ENCODE measurements around the gene TFDP1.
A peak's percentile ranks its signal among the peaks of the same experiment; 100 is the strongest.
"Not testable (repeated sequence)": the region's sequence is repeated elsewhere in the genome, so short reads cannot be mapped to it uniquely, and the experiment has no call there.

The TFDP1 gene

GRCh38 chr13:113609616-113610015, 25.1 kb downstream of the TFDP1 start:
- DNase-seq (ENCODE audit: low read depth in 1 of 2, low spot score in 1 of 2), result no peak
- no peak for TF ChIP-seq JUND (IDR thresholded peaks at IDR 0.05; ENCODE audit: low read depth)
- in situ Hi-C loops (cut with HindIII; ENCODE audit: low pct_unique_long_range_greater_than_20kb, low sequenced_read_pairs), result no loop called here

- in situ Hi-C loops (cut with HindIII; ENCODE audit: low pct_unique_long_range_greater_than_20kb, low sequenced_read_pairs), result no loop called here
- DNase-seq (ENCODE audit: low read depth in 1 of 2, low spot score in 1 of 2), result no peak
Measured at GRCh38 chr13:113610266-113610665, 25.7 kb downstream of the TFDP1 start.

DNA sequence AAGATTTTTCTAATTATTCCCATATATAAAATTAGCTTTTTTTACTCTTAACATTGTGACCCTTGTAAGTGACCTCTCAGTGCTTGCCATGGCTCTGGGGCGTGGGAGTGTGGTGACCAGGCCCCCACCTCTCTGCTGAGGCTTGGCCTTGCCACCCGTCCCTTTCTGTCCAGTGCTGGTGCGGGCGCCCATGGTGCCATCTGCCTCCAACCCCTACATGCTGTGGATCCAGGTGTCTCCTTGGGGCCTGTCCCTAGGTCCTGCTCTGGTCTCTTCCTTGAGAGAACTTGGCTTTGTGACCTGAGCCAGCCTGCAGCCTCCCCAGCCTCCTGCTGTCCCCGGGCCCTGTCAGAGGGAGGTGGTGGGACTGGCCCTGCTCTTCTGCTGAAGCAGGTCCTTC, 27.4 kb downstream of the TFDP1 start:
- TF ChIP-seq JUND (IDR thresholded peaks at IDR 0.05; ENCODE audit: low read depth), result no peak
- in situ Hi-C loops (cut with HindIII; ENCODE audit: low pct_unique_long_range_greater_than_20kb, low sequenced_read_pairs), result no loop called here
- no peak for DNase-seq (ENCODE audit: low read depth in 1 of 2, low spot score in 1 of 2)

More at GRCh38 chr13:113610266-113610665, 25.7 kb downstream of the TFDP1 start:
- no peak for TF ChIP-seq JUND (IDR thresholded peaks at IDR 0.05; ENCODE audit: low read depth)

DNA sequence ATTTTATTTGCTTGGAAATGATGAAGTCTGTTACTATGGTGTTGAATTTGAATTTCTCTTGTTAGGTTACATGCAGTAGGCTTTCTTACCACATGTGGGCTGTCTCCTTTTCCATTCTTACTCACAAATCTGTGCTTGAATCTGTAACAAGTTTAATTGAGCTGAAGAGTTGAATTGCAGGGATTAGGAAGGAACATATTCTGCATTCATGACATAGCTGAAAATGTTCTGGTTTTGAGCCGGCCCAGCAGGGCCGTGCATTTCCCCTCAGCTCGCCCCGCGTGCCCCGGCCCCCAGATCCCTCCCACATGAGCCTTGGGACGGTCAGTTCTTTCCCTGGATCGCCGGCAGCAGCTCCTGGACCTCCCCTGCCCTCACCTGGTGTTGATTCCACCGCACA, 28.1 kb downstream of the TFDP1 start:
- no peak for DNase-seq (ENCODE audit: low read depth in 1 of 2, low spot score in 1 of 2)
- no peak for TF ChIP-seq JUND (IDR thresholded peaks at IDR 0.05; ENCODE audit: low read depth)
- in situ Hi-C loops (cut with HindIII; ENCODE audit: low pct_unique_long_range_greater_than_20kb, low sequenced_read_pairs), result no loop called here

- no peak for TF ChIP-seq JUND (IDR thresholded peaks at IDR 0.05; ENCODE audit: low read depth)
- DNase-seq (ENCODE audit: low read depth in 1 of 2, low spot score in 1 of 2), result no peak
- in situ Hi-C loops (cut with HindIII; ENCODE audit: low pct_unique_long_range_greater_than_20kb, low sequenced_read_pairs), result no loop called here
Measured at GRCh38 chr13:113613789-113614379, 29.3 kb downstream of the TFDP1 start.

- TF ChIP-seq JUND (IDR thresholded peaks at IDR 0.05; ENCODE audit: low read depth), result no peak
- in situ Hi-C loops (cut with HindIII; ENCODE audit: low pct_unique_long_range_greater_than_20kb, low sequenced_read_pairs), result no loop called here
- DNase-seq (ENCODE audit: low read depth in 1 of 2, low spot score in 1 of 2), result no peak
Measured at GRCh38 chr13:113616281-113616906, 31.8 kb downstream of the TFDP1 start.

DNA sequence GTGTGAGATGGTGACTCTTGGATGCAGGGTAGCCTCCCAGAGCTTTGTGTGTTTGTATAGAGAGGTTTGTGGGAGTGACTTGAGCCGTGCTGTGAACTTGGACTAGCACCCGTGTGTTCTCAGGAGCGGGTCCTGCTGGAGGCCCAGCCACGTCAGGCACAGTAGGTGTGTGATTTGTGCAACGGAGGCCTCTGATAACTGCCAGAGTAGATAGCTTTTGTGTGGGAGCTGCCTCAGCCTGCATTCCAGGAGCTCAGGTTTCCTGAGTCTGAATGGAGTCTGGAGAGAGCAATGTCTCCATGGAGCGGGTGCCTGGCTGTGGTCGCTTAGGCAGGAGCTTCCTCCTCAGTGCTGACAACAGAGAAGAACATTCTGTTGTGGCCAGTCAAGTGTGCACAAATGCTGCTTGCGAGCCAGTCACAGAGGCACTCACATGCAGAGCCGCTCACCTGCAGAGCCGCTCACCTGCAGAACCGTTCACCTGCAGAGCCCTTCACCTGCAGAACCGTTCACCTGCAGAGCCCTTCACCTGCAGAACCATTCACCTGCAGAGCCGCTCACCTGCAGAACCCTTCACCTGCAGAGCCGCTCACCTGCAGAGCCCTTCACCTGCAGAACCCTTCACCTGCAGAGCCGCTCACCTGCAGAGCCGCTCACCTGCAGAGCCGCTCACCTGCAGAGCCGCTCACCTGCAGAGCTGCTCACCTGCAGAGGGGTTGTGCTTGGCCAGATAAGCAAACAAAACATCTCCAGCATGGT, 32.6 kb downstream of the TFDP1 start:
- TF ChIP-seq JUND (IDR thresholded peaks at IDR 0.05; ENCODE audit: low read depth), result no peak
- no peak for DNase-seq (ENCODE audit: low read depth in 1 of 2, low spot score in 1 of 2)
- in situ Hi-C loops (cut with HindIII; ENCODE audit: low pct_unique_long_range_greater_than_20kb, low sequenced_read_pairs), result no loop called here

GRCh38 chr13:113617961-113618360, 33.4 kb downstream of the TFDP1 start:
- no peak for DNase-seq (ENCODE audit: low read depth in 1 of 2, low spot score in 1 of 2)
- in situ Hi-C loops (cut with HindIII; ENCODE audit: low pct_unique_long_range_greater_than_20kb, low sequenced_read_pairs), result no loop called here
- no peak for TF ChIP-seq JUND (IDR thresholded peaks at IDR 0.05; ENCODE audit: low read depth)

GRCh38 chr13:113618455-113618854, 33.9 kb downstream of the TFDP1 start:
- no peak for DNase-seq (ENCODE audit: low read depth in 1 of 2, low spot score in 1 of 2)
- TF ChIP-seq JUND (IDR thresholded peaks at IDR 0.05; ENCODE audit: low read depth), result no peak
- in situ Hi-C loops (cut with HindIII; ENCODE audit: low pct_unique_long_range_greater_than_20kb, low sequenced_read_pairs), result no loop called here

DNA sequence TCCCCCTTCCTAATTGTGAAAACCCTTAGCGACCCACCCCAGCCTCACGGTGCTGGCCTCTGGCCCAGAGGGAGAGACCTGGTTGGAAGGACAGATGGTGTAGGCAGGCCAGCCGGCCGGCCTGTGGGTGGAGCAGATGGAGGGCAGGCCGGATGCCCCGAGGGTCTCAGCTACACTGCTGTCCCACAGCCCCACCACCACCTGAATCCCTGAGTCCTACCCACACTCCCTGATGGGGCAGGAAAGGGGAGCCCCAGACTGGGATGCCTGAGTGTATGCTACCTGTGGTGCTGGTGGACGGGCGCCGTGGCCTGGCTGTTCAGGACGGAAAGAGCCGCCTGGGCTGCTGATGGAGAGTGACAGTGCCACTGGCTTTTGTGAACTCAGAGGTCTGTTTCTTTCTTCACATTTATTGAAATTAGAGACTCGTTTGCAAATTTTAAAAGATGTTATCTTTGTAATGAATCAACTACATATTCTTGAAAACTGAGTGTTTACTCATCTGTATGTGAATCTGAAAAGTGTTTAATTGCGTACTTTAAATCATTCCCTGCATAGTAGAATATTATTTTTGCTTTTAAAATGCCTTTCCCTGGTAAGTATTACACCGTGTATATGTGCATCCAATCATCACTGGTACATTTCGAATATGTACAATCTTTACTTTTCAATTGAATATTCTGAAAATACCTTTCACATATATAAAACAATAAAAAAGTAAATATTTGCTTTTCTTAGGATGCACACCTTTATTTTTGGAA, 35.7 kb downstream of the TFDP1 start:
- TF ChIP-seq JUND (IDR thresholded peaks at IDR 0.05; ENCODE audit: low read depth), result no peak
- no peak for DNase-seq (ENCODE audit: low read depth in 1 of 2, low spot score in 1 of 2)
- in situ Hi-C loops (cut with HindIII; ENCODE audit: low pct_unique_long_range_greater_than_20kb, low sequenced_read_pairs), result no loop called here

- no peak for DNase-seq (ENCODE audit: low read depth in 1 of 2, low spot score in 1 of 2)
- in situ Hi-C loops (cut with HindIII; ENCODE audit: low pct_unique_long_range_greater_than_20kb, low sequenced_read_pairs), result no loop called here
- no peak for TF ChIP-seq JUND (IDR thresholded peaks at IDR 0.05; ENCODE audit: low read depth)
Measured at GRCh38 chr13:113621046-113621445, 36.5 kb downstream of the TFDP1 start.

- in situ Hi-C loops (cut with HindIII; ENCODE audit: low pct_unique_long_range_greater_than_20kb, low sequenced_read_pairs), result not testable (repeated sequence)
- peak in 1 of 2 experiments; percentile 62 for DNase-seq (ENCODE audit: low read depth in 1 of 2, low spot score in 1 of 2)
Measured at GRCh38 chr13:113621498-113621897, 36.9 kb downstream of the TFDP1 start.

- DNase-seq (ENCODE audit: low read depth in 1 of 2, low spot score in 1 of 2); in situ Hi-C loops (cut with HindIII; ENCODE audit: low pct_unique_long_range_greater_than_20kb, low sequenced_read_pairs): not testable (repeated sequence)
Measured at GRCh38 chr13:113621986-113622550, 37.5 kb downstream of the TFDP1 start.

Data from T47D (cell line).